ENCODE measurements around the gene ERBB2. TPM values are rescaled to one million over a fixed set of nuclear protein-coding genes. Genes with fewer than 3 reads are reported as not detected.

Gene ERBB2
- total and polyA plus RNA-seq, 2 of the 13 experiments (the other 11 are each of a cell fraction or from before 2014, with no cell fraction given): 57.7 to 64.1 TPM

DNA sequence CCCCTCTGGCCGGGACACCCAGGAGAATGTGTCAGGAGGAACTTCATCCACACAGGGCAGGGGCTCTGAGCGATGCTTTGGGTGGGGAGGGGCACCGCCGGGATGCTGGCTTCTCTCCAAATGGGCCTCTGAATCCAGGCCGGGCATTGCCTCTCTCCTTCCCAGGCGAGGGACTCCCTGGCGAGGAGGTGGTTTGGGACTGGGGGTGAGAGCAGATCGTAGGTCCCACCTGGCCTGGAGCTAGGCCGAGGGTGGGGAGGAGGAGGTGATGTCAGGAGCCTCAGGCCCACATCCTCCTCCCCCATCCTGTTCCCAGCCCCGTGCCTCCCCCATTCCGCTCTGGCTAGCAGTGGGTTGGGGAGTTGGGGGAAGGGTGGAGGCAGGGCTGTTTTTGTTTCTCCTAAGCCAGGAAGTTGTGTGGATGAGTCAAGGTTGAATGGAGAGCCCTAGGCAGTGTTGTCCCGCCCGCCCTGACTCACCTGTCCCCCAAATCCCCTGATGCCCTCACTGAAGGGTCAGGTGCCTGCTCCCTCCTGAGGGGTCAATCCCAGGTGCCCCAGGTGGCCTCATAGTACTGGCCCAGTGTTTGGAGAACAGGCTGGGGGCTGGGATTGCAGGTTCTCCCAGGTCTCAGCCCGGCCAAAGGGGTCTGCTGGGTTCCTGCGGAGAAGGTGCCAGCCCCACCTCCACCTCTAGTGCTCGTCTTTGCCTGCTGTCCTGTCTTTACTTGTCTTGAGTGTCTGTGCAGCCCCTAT, 40.7 kb downstream of the ERBB2 start (continued):
- TF ChIP-seq, protein P1, sequence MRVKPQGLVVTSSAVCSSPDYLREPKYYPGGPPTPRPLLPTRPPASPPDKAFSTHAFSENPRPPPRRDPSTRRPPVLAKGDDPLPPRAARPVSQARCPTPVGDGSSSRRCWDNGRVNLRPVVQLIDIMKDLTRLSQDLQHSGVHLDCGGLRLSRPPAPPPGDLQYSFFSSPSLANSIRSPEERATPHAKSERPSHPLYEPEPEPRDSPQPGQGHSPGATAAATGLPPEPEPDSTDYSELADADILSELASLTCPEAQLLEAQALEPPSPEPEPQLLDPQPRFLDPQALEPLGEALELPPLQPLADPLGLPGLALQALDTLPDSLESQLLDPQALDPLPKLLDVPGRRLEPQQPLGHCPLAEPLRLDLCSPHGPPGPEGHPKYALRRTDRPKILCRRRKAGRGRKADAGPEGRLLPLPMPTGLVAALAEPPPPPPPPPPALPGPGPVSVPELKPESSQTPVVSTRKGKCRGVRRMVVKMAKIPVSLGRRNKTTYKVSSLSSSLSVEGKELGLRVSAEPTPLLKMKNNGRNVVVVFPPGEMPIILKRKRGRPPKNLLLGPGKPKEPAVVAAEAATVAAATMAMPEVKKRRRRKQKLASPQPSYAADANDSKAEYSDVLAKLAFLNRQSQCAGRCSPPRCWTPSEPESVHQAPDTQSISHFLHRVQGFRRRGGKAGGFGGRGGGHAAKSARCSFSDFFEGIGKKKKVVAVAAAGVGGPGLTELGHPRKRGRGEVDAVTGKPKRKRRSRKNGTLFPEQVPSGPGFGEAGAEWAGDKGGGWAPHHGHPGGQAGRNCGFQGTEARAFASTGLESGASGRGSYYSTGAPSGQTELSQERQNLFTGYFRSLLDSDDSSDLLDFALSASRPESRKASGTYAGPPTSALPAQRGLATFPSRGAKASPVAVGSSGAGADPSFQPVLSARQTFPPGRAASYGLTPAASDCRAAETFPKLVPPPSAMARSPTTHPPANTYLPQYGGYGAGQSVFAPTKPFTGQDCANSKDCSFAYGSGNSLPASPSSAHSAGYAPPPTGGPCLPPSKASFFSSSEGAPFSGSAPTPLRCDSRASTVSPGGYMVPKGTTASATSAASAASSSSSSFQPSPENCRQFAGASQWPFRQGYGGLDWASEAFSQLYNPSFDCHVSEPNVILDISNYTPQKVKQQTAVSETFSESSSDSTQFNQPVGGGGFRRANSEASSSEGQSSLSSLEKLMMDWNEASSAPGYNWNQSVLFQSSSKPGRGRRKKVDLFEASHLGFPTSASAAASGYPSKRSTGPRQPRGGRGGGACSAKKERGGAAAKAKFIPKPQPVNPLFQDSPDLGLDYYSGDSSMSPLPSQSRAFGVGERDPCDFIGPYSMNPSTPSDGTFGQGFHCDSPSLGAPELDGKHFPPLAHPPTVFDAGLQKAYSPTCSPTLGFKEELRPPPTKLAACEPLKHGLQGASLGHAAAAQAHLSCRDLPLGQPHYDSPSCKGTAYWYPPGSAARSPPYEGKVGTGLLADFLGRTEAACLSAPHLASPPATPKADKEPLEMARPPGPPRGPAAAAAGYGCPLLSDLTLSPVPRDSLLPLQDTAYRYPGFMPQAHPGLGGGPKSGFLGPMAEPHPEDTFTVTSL (CRISPR knock-in tag; IDR thresholded peaks at IDR 0.05; ENCODE audit: borderline replicate concordance): 0 out of 2 replicates have a peak, but pooled peaks have one; percentile 41
- TF ChIP-seq, protein P2, sequence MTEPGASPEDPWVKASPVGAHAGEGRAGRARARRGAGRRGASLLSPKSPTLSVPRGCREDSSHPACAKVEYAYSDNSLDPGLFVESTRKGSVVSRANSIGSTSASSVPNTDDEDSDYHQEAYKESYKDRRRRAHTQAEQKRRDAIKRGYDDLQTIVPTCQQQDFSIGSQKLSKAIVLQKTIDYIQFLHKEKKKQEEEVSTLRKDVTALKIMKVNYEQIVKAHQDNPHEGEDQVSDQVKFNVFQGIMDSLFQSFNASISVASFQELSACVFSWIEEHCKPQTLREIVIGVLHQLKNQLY (CRISPR knock-in tag; IDR thresholded peaks at IDR 0.05): 0 out of 2 replicates have a peak, but pooled peaks have one; percentile 59
- TF ChIP-seq RBM39 (IDR thresholded peaks at IDR 0.05; ENCODE audit: low read depth, low read length, poor library complexity, severe bottlenecking): peak; percentile 17
- no peak for TF ChIP-seq SATB2 (CRISPR knock-in tag; IDR thresholded peaks at IDR 0.05)
- no peak for TF ChIP-seq MTA3 (CRISPR knock-in tag; IDR thresholded peaks at IDR 0.05)
- TF ChIP-seq ZNF713 (CRISPR knock-in tag; IDR thresholded peaks at IDR 0.05): 0 out of 2 replicates have a peak, but pooled peaks have one; percentile 52
- TF ChIP-seq, protein P3, sequence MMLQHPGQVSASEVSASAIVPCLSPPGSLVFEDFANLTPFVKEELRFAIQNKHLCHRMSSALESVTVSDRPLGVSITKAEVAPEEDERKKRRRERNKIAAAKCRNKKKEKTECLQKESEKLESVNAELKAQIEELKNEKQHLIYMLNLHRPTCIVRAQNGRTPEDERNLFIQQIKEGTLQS (CRISPR knock-in tag; IDR thresholded peaks at IDR 0.05): peak; percentile 51; the same call in 1 of the 2 replicates
- peak; percentile 62 for TF ChIP-seq TEAD3 (CRISPR knock-in tag; optimal IDR thresholded peaks at IDR 0.05; ENCODE audit: borderline replicate concordance)
- TF ChIP-seq, protein P4, sequence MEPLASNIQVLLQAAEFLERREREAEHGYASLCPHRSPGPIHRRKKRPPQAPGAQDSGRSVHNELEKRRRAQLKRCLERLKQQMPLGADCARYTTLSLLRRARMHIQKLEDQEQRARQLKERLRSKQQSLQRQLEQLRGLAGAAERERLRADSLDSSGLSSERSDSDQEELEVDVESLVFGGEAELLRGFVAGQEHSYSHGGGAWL (CRISPR knock-in tag; IDR thresholded peaks at IDR 0.05): 0 out of 2 replicates have a peak, but pooled peaks have one; percentile 23
- TF ChIP-seq FOXP4 (CRISPR knock-in tag; IDR thresholded peaks at IDR 0.05): peak; percentile 85
- peak; percentile 24 for TF ChIP-seq CBX1 (IDR thresholded peaks at IDR 0.05; ENCODE audit: low read depth)
- peak; percentile 57 for TF ChIP-seq ATF7-NPFF (CRISPR knock-in tag; IDR thresholded peaks at IDR 0.05; ENCODE audit: low read depth)
